ENCODE data around the gene SRC.

GRCh38 chr20:37395410-37395797, 49.5 kb downstream of the SRC start:
- TF ChIP-seq, protein P1, sequence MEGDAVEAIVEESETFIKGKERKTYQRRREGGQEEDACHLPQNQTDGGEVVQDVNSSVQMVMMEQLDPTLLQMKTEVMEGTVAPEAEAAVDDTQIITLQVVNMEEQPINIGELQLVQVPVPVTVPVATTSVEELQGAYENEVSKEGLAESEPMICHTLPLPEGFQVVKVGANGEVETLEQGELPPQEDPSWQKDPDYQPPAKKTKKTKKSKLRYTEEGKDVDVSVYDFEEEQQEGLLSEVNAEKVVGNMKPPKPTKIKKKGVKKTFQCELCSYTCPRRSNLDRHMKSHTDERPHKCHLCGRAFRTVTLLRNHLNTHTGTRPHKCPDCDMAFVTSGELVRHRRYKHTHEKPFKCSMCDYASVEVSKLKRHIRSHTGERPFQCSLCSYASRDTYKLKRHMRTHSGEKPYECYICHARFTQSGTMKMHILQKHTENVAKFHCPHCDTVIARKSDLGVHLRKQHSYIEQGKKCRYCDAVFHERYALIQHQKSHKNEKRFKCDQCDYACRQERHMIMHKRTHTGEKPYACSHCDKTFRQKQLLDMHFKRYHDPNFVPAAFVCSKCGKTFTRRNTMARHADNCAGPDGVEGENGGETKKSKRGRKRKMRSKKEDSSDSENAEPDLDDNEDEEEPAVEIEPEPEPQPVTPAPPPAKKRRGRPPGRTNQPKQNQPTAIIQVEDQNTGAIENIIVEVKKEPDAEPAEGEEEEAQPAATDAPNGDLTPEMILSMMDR (IDR thresholded peaks at IDR 0.05) = no peak
- TF ChIP-seq POLR2A (IDR thresholded peaks at IDR 0.05) = no peak
